ENCODE results near the gene ITPK1.
A peak's percentile ranks its signal among the peaks of the same experiment; 100 is the strongest.

ITPK1 gene

GRCh38 chr14:92923744-92924103, 192.0 kb downstream of the ITPK1 start:
- no peak for TF ChIP-seq CTCF (conservative IDR thresholded peaks at IDR 0.05)
- peak overlapping the region; percentile 65 for H3K27ac ChIP-seq

- no peak for TF ChIP-seq CTCF (conservative IDR thresholded peaks at IDR 0.05)
- peak within 1 kb of the TSS; percentile 65 for H3K27ac ChIP-seq
Observed at GRCh38 chr14:92922883-92923743, 192.6 kb downstream of the ITPK1 start, which contains the start of gene CHGA. CHGA (plus strand) TSS chr14:92923150; CDS start chr14:92923360, 210 bp downstream.

GRCh38 chr14:92922155-92922735, 193.5 kb downstream of the ITPK1 start:
- H3K27ac ChIP-seq: peak overlapping the region; percentile 65; the same call in 1 of the 2 replicates
- TF ChIP-seq CTCF (conservative IDR thresholded peaks at IDR 0.05): no peak

GRCh38 chr14:92920001-92920400, 195.7 kb downstream of the ITPK1 start:
- no peak for TF ChIP-seq CTCF (conservative IDR thresholded peaks at IDR 0.05)
- H3K27ac ChIP-seq: no peak overlapping the region

GRCh38 chr14:92917956-92918355, 197.8 kb downstream of the ITPK1 start:
- no peak for TF ChIP-seq CTCF (conservative IDR thresholded peaks at IDR 0.05)
- peak overlapping the region; percentile 30 for H3K27ac ChIP-seq

GRCh38 chr14:92917041-92917940, 198.4 kb downstream of the ITPK1 start:
- TF ChIP-seq CTCF (conservative IDR thresholded peaks at IDR 0.05): no peak
- peak overlapping the region; percentile 30 for H3K27ac ChIP-seq

GRCh38 chr14:92916201-92916600, 199.5 kb downstream of the ITPK1 start:
- no peak overlapping the region for H3K27ac ChIP-seq
- TF ChIP-seq CTCF (conservative IDR thresholded peaks at IDR 0.05): no peak
